Activated T-helper 1 cell treated with anti-CD3 and anti-CD28 coated beads, Interleukin-12 subunit alpha, Interleukin-12 subunit beta, Interleukin-2, Interleukin-4 antibody, amounts not matched to agents 30 ng/mL and 10 ng/mL and 1 ng/mL, durations not matched to agents 14 hours and 24 hours and 36 hours (primary cell): ENCODE data around the gene SNAI1. TPM values are rescaled to one million over a fixed set of nuclear protein-coding genes. Genes with fewer than 3 reads are reported as not detected.
"Not testable (repeated sequence)": the region's sequence is repeated elsewhere in the genome, so short reads cannot be mapped to it uniquely, and the experiment has no call there.

Experiments
- DNase-seq: peaks from one replicate; pipeline ENCODE4 v3.0.0; 2021; ENCODE audit warnings: low spot score
- H3K27ac Mint-ChIP-seq: one replicate; pipeline ENCODE4 v1.8.0; 2021; ENCODE audit warnings: mild to moderate bottlenecking, mixed read lengths
- H3K27me3 Mint-ChIP-seq: one replicate; pipeline ENCODE4 v1.8.0; 2022; ENCODE audit warnings: mild to moderate bottlenecking, moderate library complexity, mixed read lengths; ENCODE audit not compliant: insufficient read depth
- H3K36me3 Mint-ChIP-seq: one replicate; pipeline ENCODE4 v1.8.0; 2021; ENCODE audit warnings: low read depth, mixed read lengths
- H3K4me1 Mint-ChIP-seq: one replicate; pipeline ENCODE4 v1.8.0; 2021; ENCODE audit warnings: low read depth, mixed read lengths
- H3K4me3 Mint-ChIP-seq: one replicate; pipeline ENCODE4 v1.8.0; 2021; ENCODE audit warnings: mild to moderate bottlenecking, moderate library complexity, mixed read lengths
- H3K9me3 Mint-ChIP-seq: one replicate; pipeline ENCODE4 v1.8.0; 2021; ENCODE audit warnings: mixed read lengths
- intact Hi-C: fragments of 100-400 bp; cut with micrococcal nuclease; formaldehyde crosslinking; loops from one replicate; pipeline ENCODE4 v1.15.1; 2024
- total RNA-seq: library from RNA; stranded (reverse); gene quantifications from 2 replicates; pipeline ENCODE4 v1.2.3, GENCODE V29; 2022

Gene SNAI1
- total RNA-seq, 1 donor from 2014 or later, result 3.9 TPM

GRCh38 chr20:49984426-49985153, 1.8 kb downstream of the SNAI1 start:
- Mint-ChIP-seq H3K27me3 (peaks cover 23% of the 10 kb centered on the region), H3K9me3 (no peaks in the 10 kb centered on the region), H3K4me3 (peak overlapping the region; percentile 58), H3K4me1 (peaks cover 4% of the 10 kb centered on the region), H3K36me3 (no peaks in the 10 kb centered on the region), H3K27ac (no peak overlapping the region)
- DNase-seq, result no peak
- intact Hi-C loops, result loop anchor here (5.0 kb wide), 1 partner anchor 478 kb away; no protein-coding TSS in a partner anchor

DNA sequence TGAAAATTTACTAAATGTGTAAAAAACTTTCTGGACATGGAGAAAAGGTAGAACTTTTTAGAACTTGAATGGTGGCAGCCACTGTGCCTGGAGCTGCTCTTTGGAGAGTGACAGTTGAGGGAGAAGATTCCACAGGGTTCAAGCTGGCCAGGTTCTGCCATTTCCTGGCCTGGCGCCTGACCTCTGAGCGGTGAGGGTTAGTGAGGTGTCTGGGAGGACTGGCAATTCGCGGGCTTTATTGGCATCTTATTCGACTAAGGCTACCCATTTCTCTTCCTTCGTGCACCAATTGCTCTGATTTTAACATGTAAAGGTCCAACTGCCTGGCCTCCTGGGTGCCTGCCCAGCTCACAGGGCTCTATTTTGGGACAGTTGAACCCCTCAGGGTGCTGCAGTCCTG, 2.4 kb downstream of the SNAI1 start:
- H3K36me3 Mint-ChIP-seq, result no peaks in the 10 kb centered on the region
- intact Hi-C loops, result no loop called here
- no peak overlapping the region for H3K27ac Mint-ChIP-seq

DNA sequence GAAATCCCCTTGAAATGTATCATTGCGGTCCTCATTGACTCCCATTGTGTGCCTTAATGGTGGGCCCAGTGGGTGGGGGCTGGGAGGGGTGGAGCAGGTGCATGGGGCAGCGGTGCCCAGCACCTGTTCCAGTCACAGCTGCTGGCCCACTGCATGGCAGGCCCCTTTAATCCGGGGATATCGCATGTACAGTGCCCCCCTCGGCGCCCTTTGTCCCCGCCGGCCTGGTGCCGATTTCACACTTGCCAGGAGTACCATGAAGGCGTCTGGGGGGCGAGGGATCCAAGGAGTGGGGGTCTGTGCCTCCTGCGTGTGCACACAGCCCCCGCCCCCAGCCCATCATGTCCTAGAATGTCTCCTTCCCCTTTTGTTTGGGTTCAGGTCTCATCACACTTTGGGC, 2.8 kb downstream of the SNAI1 start:
- no peak for DNase-seq
- Mint-ChIP-seq H3K4me3 (no peak overlapping the region), H3K9me3 (no peaks in the 10 kb centered on the region), H3K27ac (no peak overlapping the region), H3K4me1 (peaks cover 4% of the 10 kb centered on the region), H3K27me3 (peaks cover 16% of the 10 kb centered on the region), H3K36me3 (no peaks in the 10 kb centered on the region)
- intact Hi-C loops, result no loop called here

More for the DNA sequence above, 2.4 kb downstream of the SNAI1 start:
- Mint-ChIP-seq H3K4me3 (no peak overlapping the region), H3K9me3 (no peaks in the 10 kb centered on the region), H3K27me3 (peaks cover 20% of the 10 kb centered on the region), H3K4me1 (peaks cover 4% of the 10 kb centered on the region)
- no peak for DNase-seq

- Mint-ChIP-seq H3K27me3 (peaks cover 12% of the 10 kb centered on the region), H3K4me1 (peaks cover 4% of the 10 kb centered on the region), H3K9me3 (no peaks in the 10 kb centered on the region), H3K36me3 (no peaks in the 10 kb centered on the region), H3K27ac (no peak overlapping the region), H3K4me3 (no peak overlapping the region)
- intact Hi-C loops, result no loop called here
- DNase-seq, result no peak
Measured at GRCh38 chr20:49986049-49986448, 3.3 kb downstream of the SNAI1 start.

GRCh38 chr20:49987015-49987867, 4.5 kb downstream of the SNAI1 start:
- H3K36me3 Mint-ChIP-seq, result no peaks in the 10 kb centered on the region
- DNase-seq, result no peak
- no peak overlapping the region for H3K27ac Mint-ChIP-seq
- no peaks in the 10 kb centered on the region for H3K9me3 Mint-ChIP-seq
- H3K27me3 Mint-ChIP-seq, result peaks cover 8% of the 10 kb centered on the region
- no peak overlapping the region for H3K4me3 Mint-ChIP-seq
- H3K4me1 Mint-ChIP-seq, result peaks cover 1% of the 10 kb centered on the region
- intact Hi-C loops, result no loop called here

DNA sequence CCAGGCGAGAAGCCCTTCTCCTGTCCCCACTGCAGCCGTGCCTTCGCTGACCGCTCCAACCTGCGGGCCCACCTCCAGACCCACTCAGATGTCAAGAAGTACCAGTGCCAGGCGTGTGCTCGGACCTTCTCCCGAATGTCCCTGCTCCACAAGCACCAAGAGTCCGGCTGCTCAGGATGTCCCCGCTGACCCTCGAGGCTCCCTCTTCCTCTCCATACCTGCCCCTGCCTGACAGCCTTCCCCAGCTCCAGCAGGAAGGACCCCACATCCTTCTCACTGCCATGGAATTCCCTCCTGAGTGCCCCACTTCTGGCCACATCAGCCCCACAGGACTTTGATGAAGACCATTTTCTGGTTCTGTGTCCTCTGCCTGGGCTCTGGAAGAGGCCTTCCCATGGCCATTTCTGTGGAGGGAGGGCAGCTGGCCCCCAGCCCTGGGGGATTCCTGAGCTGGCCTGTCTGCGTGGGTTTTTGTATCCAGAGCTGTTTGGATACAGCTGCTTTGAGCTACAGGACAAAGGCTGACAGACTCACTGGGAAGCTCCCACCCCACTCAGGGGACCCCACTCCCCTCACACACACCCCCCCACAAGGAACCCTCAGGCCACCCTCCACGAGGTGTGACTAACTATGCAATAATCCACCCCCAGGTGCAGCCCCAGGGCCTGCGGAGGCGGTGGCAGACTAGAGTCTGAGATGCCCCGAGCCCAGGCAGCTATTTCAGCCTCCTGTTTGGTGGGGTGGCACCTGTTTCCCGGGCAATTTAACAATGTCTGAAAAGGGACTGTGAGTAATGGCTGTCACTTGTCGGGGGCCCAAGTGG, 5.3 kb downstream of the SNAI1 start:
- intact Hi-C loops, result no loop called here

GRCh38 chr20:49989234-49990065, 6.7 kb downstream of the SNAI1 start:
- H3K27ac Mint-ChIP-seq, result no peak overlapping the region
- no peaks in the 10 kb centered on the region for H3K36me3 Mint-ChIP-seq
- intact Hi-C loops, result no loop called here
- no peaks in the 10 kb centered on the region for H3K9me3 Mint-ChIP-seq
- H3K4me3 Mint-ChIP-seq, result no peak overlapping the region
- H3K27me3 Mint-ChIP-seq, result peaks cover 15% of the 10 kb centered on the region
- H3K4me1 Mint-ChIP-seq, result no peaks in the 10 kb centered on the region
- no peak for DNase-seq

More for the DNA sequence above, 5.3 kb downstream of the SNAI1 start:
- Mint-ChIP-seq H3K4me1 (no peaks in the 10 kb centered on the region), H3K4me3 (no peak overlapping the region), H3K36me3 (no peaks in the 10 kb centered on the region), H3K27me3 (peaks cover 7% of the 10 kb centered on the region), H3K27ac (no peak overlapping the region), H3K9me3 (no peaks in the 10 kb centered on the region)
- DNase-seq, result no peak

- intact Hi-C loops, result no loop called here
- Mint-ChIP-seq H3K4me3 (no peak overlapping the region), H3K36me3 (no peaks in the 10 kb centered on the region)
Measured at GRCh38 chr20:49990271-49990720, 7.5 kb downstream of the SNAI1 start.

GRCh38 chr20:49993301-49993751, 10.5 kb downstream of the SNAI1 start:
- Mint-ChIP-seq H3K4me3 (no peak overlapping the region), H3K27ac (no peak overlapping the region), H3K9me3 (no peaks in the 10 kb centered on the region), H3K27me3 (peaks cover 19% of the 10 kb centered on the region), H3K36me3 (no peaks in the 10 kb centered on the region), H3K4me1 (no peaks in the 10 kb centered on the region)
- DNase-seq, result no peak
- intact Hi-C loops, result no loop called here

More at GRCh38 chr20:49990271-49990720, 7.5 kb downstream of the SNAI1 start:
- Mint-ChIP-seq H3K4me1 (no peaks in the 10 kb centered on the region), H3K27ac (no peak overlapping the region), H3K9me3 (no peaks in the 10 kb centered on the region), H3K27me3 (peaks cover 19% of the 10 kb centered on the region)
- DNase-seq, result no peak

DNA sequence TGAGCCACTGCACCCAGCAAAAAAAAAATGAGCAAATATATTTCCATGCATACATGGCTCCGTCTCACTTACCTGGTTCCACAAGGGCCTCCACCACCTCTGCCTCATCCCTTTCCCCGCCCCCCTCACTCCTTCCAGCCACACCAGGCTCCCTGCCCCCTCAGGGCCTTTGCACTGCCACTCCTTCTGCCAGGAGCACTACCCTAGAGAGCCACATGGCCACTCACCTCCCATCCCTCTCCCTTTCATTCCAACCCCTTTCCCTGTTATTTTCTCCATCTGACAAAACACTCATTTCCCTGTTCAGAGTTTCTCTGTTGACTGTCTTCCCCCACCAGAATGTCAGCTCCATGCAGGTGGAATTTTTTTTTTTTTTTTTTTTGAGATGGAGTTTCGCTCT, 12.8 kb downstream of the SNAI1 start:
- intact Hi-C loops, result no loop called here
- Mint-ChIP-seq H3K36me3 (no peaks in the 10 kb centered on the region), H3K4me1 (no peaks in the 10 kb centered on the region), H3K27ac (no peak overlapping the region), H3K27me3 (peaks cover 22% of the 10 kb centered on the region), H3K9me3 (no peaks in the 10 kb centered on the region), H3K4me3 (no peak overlapping the region)
- no peak for DNase-seq

GRCh38 chr20:49998478-49999188, 15.9 kb downstream of the SNAI1 start:
- H3K9me3 Mint-ChIP-seq, H3K4me1 Mint-ChIP-seq, H3K36me3 Mint-ChIP-seq, intact Hi-C loops, DNase-seq, H3K27ac Mint-ChIP-seq, H3K4me3 Mint-ChIP-seq: not testable (repeated sequence)
- peaks cover 10% of the 10 kb centered on the region for H3K27me3 Mint-ChIP-seq
